ENCODE measurements around the gene ENOX1.

Gene ENOX1

DNA sequence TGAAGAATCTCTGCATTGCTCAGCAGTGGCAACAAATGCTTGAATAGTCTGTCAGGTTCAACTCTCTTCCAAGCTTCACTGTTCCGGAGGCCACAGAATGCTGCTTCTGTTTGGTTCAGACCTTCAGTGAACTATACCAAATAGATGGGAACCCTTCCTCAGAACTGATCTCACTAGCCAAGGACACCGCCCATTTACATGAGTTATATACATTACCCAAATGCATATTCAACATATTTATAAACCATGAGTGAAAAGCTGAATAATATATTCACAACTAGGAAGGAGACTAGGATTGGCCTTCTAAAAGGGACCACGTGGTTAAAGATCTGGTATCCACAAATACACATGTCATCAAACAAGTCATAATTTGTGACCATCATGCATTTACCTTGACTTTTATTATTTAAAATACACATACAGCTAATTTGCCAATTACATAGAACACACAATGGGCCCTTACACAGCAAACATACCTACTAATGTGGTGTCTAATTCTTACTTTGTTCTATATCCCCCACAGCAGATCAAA is 49.3 kb downstream of the ENOX1 start:
- no peak for DNase-seq

GRCh38 chr13:43732726-43733125 is 54.0 kb downstream of the ENOX1 start:
- no peak for DNase-seq

- DNase-seq, result no peak
Observed at GRCh38 chr13:43731296-43731695, 55.5 kb downstream of the ENOX1 start.

DNA sequence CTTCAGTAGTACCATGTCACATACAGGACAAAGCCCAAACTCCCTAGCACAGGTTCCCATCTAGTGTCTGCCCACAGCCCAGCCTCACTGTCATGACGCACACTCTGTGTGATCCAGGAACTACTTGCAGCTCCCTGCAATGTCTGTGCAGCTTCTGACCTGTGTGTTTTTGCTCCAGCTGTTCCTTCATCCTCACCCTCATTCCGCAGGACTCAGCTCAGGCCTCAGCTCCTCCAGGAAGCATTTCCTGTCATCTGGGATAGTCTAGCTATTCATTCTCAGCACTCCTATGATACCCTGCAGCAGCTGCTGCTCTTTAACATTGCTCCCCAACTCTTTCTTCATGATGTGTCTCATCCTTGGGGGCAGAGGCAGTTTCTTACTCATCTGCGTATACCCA is 56.1 kb downstream of the ENOX1 start:
- no peak for DNase-seq

DNA sequence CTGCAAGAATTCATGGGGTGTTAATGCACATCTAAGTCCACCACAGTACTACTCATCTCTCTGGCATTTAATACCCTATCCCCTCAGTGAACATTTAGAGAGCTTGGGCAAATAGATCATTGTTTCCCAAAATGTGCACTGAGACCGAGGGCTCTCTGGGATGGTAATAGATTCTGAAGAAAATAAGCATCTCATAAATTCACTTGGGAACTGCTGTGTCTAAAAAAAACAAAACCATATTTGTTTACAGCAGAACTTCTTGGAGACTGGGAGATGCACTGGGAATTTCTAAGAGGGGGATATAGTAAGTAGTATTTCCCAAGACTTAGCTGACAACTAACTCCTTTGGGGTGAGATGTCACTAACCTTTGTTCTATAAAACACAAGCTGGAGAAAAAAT is 58.4 kb downstream of the ENOX1 start:
- DNase-seq, result no peak

DNA sequence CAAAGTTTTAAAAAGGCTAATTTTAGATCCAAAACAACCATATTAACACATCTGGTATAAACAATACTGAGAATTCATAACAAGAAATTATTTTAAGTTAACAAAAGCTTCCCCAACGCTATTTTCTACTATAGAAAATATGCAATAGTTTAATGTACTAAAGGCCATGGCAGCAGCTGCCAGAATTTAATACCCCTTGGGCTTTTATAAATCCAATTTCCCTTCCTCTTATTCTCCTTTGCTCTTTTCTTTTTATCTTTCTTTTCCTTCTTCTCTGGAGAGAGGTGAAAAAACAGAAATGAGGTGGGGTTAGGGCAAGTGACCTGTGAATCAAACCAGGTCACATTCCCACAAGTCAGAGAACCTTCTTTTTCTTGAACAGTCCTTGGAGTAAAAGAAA is 58.9 kb downstream of the ENOX1 start:
- DNase-seq, result no peak

DNA sequence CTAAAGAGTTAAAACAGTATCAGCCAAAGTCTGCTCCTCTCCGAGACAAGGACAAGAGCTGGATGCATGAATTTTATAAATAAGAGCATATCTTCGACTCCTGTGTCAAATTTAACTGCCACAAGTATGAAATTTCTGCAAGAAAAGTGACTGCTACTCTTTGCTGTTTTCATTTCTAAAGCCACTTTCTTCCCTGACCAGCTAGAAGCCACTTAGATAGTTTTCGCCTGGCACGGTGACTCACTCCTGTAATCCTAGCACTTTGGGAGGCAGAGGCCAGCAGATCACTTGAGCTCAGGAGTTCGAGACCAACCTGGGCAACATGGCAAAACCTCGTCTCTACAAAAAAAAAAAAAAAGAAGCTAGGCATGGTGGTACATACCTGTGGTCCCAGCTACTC is 61.3 kb downstream of the ENOX1 start:
- DNase-seq, result no peak

- DNase-seq, result no peak
Observed at GRCh38 chr13:43720780-43721397, 65.9 kb downstream of the ENOX1 start.

DNA sequence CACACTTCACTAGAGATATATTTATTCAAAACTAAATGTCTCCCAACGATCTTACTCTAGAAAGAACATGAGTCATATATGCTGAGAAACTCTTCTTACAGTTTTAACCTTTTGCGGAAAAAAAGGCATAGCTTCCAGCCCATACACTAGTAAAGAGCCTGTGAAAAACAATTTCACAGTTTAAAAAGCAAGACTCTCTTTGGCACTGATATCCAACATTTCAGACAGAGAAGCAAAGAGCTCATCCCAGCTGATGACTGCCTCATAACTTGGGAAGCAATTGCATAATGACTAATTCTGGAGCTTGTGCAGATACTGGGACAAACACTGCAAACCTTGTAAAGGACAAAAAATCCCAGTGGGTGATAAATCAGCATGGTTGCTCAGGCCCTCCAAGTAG is 88.0 kb downstream of the ENOX1 start:
- DNase-seq, result no peak

DNA sequence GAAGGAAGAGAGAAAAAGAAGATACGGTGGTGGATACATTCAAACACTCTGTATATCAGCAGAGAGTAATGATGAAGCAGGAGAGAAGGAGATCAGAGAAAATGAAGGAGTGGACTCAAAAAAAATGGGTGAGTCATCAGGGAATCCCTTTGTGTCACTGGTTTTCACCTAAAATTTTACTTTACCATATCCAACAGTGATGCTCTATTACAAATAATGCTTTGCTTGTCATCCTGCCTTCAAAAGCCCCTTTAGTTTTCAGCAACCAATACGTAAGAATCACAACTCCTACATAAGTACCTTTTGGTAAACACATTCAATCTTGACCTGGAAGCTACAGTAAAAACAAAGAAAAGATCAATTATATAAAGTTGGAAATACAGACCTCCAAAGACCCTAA is 88.8 kb downstream of the ENOX1 start:
- DNase-seq, result no peak

- DNase-seq, result no peak
Observed at GRCh38 chr13:43697323-43697722, 89.4 kb downstream of the ENOX1 start.

GRCh38 chr13:43694146-43694664 is 92.6 kb downstream of the ENOX1 start:
- no peak for DNase-seq

DNA sequence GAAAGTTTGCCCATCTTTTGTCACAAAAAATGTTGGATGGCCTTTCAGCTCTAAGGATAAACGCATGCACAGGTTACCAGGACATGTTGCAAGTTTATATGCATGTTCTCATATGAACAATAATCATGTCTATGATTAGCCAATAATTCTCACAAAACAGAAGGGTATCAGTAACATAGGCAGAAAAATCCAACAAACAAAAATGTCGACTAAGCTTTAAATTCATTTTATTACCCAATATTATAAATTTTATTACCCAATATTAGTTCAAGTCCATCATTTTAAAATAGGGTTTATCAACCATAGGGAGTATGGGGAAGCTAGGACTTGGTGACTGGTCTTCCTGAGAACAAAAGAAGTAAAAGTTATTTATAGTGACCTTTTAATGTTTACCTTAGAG is 93.1 kb downstream of the ENOX1 start:
- DNase-seq, result no peak

DNA sequence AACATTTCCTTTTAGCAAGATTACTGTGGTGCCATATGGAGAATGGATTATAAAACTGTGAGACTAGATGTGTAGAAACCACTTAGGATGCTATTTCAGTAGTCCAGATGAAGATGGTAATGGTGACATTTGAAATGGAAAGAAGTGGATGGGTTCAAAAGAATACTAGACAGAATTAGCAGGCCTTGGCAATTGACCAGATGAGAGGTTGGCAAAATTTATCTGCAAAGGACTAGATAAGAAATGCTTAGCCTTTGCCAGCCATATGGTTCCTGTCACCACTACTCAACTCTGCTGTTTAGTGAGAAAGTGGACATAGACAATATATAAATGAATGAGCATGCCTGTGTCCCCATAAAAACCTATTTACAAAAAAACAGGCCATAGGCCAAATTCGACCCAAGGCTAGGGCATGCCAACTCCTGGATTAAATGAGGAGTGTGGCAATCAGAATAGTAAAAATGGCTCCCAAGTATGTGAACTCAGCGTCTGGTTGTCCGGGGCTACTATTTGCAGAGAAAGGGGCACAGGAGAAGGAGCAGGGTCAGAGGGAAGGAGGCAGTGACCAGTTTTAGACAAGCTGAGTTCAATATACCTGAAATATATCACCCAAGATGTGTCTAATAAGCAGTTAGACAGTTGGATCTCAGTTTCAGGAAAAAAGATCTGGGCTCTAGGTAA is 98.4 kb downstream of the ENOX1 start:
- DNase-seq, result no peak

- DNase-seq, result no peak
Observed at GRCh38 chr13:43687038-43687437, 99.7 kb downstream of the ENOX1 start.

- DNase-seq, result no peak
Observed at GRCh38 chr13:43686557-43686956, 100.2 kb downstream of the ENOX1 start.

- no peak for DNase-seq
Observed at GRCh38 chr13:43684963-43685725, 101.6 kb downstream of the ENOX1 start.

- DNase-seq, result no peak
Observed at GRCh38 chr13:43682701-43683100, 104.1 kb downstream of the ENOX1 start.

DNA sequence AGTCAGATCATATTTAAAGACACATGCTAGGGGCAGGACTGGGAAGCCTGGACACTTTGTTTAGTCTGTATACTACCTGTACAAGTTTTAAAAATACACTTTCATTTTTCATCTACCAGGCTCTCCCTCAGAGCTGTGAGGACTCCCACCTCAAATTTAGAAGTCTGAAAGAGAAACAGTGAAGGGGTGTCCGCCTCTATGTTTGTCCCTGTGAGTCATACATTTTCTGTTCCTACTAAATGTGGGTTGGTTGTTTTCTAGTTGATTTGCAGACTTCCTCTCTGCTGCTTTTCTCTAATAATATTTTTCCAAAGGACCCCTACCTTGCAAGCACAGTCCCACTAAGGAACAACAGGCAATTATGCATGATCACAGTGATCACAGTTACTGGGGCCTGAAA is 110.5 kb downstream of the ENOX1 start:
- DNase-seq, result no peak

GRCh38 chr13:43675577-43675976 is 111.2 kb downstream of the ENOX1 start:
- no peak for DNase-seq

DNA sequence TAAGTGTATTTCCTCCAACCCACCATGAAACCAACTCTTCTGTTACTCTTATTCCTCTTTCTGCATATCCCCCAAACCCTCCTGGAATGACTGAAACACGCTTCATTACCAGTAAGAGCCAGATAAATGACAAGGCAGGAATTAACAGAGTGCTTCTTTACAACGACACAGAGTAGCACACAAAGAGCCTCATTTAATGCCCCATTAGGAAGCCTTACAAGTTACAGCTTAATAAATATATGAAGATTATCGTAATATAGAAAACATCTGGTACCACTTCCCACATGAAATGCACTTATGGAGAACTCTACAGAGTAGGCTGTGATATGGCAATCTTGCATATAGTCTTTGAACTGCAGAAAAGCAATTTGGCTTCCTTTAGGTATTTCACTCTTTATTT is 116.8 kb downstream of the ENOX1 start:
- DNase-seq, result no peak

- DNase-seq, result no peak
Observed at GRCh38 chr13:43669101-43669500, 117.7 kb downstream of the ENOX1 start.

DNA sequence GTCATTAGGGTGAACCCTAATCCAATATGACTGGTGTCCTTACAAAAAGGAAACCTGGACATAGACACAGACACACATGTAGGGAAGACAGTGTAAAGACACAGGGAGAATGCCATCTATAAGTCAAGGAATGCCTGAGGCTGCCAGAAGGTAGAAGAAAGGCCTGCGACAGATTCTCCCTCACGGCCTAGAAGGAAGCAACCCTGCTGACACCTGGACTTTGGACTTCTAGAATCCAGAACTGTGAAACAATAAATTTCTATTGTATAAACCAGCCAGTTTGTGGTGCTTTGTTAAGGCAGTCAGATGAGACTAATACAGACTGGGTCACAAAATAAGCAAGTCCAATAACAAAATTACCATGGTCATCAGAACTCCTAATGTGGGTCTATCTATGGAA is 120.4 kb downstream of the ENOX1 start:
- no peak for DNase-seq

- no peak for DNase-seq
Observed at GRCh38 chr13:43665388-43665787, 121.4 kb downstream of the ENOX1 start.

Measured in activated CD4-positive, alpha-beta T cell treated with anti-CD3 and anti-CD28 coated beads, Interleukin-2, amount 50 U/mL, for 1 hour (primary cell).